Transverse colon (tissue), 4 donors: ENCODE data around the gene CYB561.

Experiments
- EP300 ChIP-seq: sonication (generic); formaldehyde crosslinking; IDR thresholded peaks from one replicate; pipeline ENCODE4 v1.6.1; 2017; ENCODE audit warnings: antibody characterized with exemption, low read depth
- POLR2A ChIP-seq: fragments of 450-650 bp; IDR thresholded peaks from one replicate; pipeline ENCODE4 v1.6.1; 2016; ENCODE audit warnings: antibody characterized with exemption, mild to moderate bottlenecking, moderate library complexity
- POLR2AphosphoS5 ChIP-seq, 3 donors: sonication (generic); formaldehyde crosslinking; IDR thresholded peaks; one replicate each; pipeline ENCODE4 v1.6.1; 2016; ENCODE audit warnings: antibody characterized with exemption in 3 of 3
- TF ChIP-seq, protein P1 (sequence below), 5 experiments: fragments of 200-600 bp in 3 of 5; fragments of 450-650 bp in 2 of 5; sonication (generic) in 3 of 5; IDR thresholded peaks; 1 replicate in 2 of 5; 2 replicates in 3 of 5; pipeline ENCODE4 v1.5.1; 2016 to 2017; ENCODE audit warnings: antibody characterized with exemption in 5 of 5, inconsistent platforms in 3 of 5, mild to moderate bottlenecking in 2 of 5, moderate library complexity in 1 of 5

DNA sequence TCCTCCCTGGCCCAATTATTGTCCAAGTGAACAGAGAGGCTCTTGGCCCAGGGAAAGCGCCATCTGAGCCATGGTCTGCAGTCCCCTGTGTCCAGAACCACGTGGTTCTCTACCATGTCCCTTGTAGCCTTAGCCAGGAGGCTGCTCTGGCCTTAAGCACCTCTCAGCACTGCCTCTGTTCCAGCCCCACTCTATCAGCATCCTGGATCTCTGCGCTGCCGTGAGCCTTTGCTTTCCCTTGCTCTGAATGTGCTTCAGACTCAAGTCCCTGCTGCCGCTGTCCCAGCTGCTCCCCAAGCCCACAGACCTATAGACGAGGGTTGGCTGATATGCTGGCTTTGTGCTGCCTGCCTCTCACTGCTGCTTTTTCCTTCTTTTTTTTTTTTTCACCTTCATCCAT lies 33.9 kb downstream of the CYB561 start:
- TF ChIP-seq, protein P1, sequence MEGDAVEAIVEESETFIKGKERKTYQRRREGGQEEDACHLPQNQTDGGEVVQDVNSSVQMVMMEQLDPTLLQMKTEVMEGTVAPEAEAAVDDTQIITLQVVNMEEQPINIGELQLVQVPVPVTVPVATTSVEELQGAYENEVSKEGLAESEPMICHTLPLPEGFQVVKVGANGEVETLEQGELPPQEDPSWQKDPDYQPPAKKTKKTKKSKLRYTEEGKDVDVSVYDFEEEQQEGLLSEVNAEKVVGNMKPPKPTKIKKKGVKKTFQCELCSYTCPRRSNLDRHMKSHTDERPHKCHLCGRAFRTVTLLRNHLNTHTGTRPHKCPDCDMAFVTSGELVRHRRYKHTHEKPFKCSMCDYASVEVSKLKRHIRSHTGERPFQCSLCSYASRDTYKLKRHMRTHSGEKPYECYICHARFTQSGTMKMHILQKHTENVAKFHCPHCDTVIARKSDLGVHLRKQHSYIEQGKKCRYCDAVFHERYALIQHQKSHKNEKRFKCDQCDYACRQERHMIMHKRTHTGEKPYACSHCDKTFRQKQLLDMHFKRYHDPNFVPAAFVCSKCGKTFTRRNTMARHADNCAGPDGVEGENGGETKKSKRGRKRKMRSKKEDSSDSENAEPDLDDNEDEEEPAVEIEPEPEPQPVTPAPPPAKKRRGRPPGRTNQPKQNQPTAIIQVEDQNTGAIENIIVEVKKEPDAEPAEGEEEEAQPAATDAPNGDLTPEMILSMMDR (IDR thresholded peaks at IDR 0.05), result no peak
- no peak for TF ChIP-seq POLR2A
- TF ChIP-seq EP300, result no peak
- TF ChIP-seq POLR2AphosphoS5 (IDR thresholded peaks at IDR 0.05), result no peak
